GM23338 (cell line): ENCODE measurements around the gene TXNDC2. TPM values are rescaled to one million over a fixed set of nuclear protein-coding genes. Genes with fewer than 3 reads are reported as not detected.

Experiments
- ATAC-seq: fragments of 200-7000 bp; cut with Tn5 transposase; 3 replicates; pipeline ENCODE4 v1.9.1; 2020
- DNase-seq: peaks from one replicate; pipeline ENCODE4 v3.0.0-alpha.2; 2015; ENCODE audit warnings: low spot score
- H2AFZ ChIP-seq: fragments of 200-600 bp; sonication (generic); 2 replicates; pipeline ENCODE4 v1.8.0; 2016; ENCODE audit warnings: antibody characterized with exemption, mild to moderate bottlenecking, moderate library complexity
- H3F3A ChIP-seq: fragments of 200-600 bp; sonication (generic); replicated peaks from 2 replicates; pipeline ENCODE4 v1.8.0; 2017; ENCODE audit warnings: antibody characterized with exemption, mixed run types, low read depth
- H3K27ac ChIP-seq: fragments of 200-600 bp; sonication (generic); 2 replicates; pipeline ENCODE4 v1.6.1; 2016; ENCODE audit warnings: low read depth
- H3K27me3 ChIP-seq: fragments of 200-600 bp; sonication (generic); 2 replicates; pipeline ENCODE4 v1.8.0; 2016; ENCODE audit warnings: mild to moderate bottlenecking, mixed run types, moderate library complexity; ENCODE audit not compliant: insufficient read depth
- H3K36me3 ChIP-seq: fragments of 200-600 bp; sonication (generic); 2 replicates; pipeline ENCODE4 v1.8.0; 2016; ENCODE audit warnings: mild to moderate bottlenecking; ENCODE audit not compliant: insufficient read depth
- H3K4me1 ChIP-seq: fragments of 200-600 bp; sonication (generic); 2 replicates; pipeline ENCODE4 v1.8.0; 2016; ENCODE audit warnings: mild to moderate bottlenecking, moderate library complexity; ENCODE audit not compliant: insufficient read depth
- H3K4me2 ChIP-seq: fragments of 200-600 bp; sonication (generic); 2 replicates; pipeline ENCODE4 v1.7.1; 2017; ENCODE audit warnings: mixed run types
- H3K4me3 ChIP-seq: fragments of 200-600 bp; sonication (generic); 2 replicates; pipeline ENCODE4 v1.6.1; 2016; ENCODE audit warnings: mixed run types
- H3K79me2 ChIP-seq: fragments of 200-600 bp; sonication (generic); replicated peaks from 2 replicates; pipeline ENCODE4 v1.8.0; 2017; ENCODE audit warnings: mild to moderate bottlenecking; ENCODE audit not compliant: insufficient read depth
- H3K9me2 ChIP-seq: fragments of 200-600 bp; sonication (generic); 2 replicates; pipeline ENCODE4 v1.8.0; 2017; ENCODE audit not compliant: insufficient read depth
- H4K20me1 ChIP-seq: fragments of 200-600 bp; sonication (generic); replicated peaks from 2 replicates; pipeline ENCODE4 v1.8.0; 2017; ENCODE audit warnings: mild to moderate bottlenecking; ENCODE audit not compliant: insufficient read depth
- H3K27ac Mint-ChIP-seq: 2 replicates; pipeline ENCODE4 v1.8.0; 2020; ENCODE audit warnings: inconsistent platforms, mild to moderate bottlenecking, moderate library complexity, mixed read lengths
- H3K27me3 Mint-ChIP-seq: 3 replicates; pipeline ENCODE4 v1.8.0; 2022; ENCODE audit warnings: low read depth, mild to moderate bottlenecking, moderate library complexity, mixed read lengths, inconsistent platforms; ENCODE audit not compliant: insufficient read depth, poor library complexity
- H3K36me3 Mint-ChIP-seq: 3 replicates; pipeline ENCODE4 v1.8.0; 2021; ENCODE audit warnings: low read depth, mild to moderate bottlenecking, inconsistent platforms, moderate library complexity, mixed read lengths
- H3K4me1 Mint-ChIP-seq: 3 replicates; pipeline ENCODE4 v1.8.0; 2020; ENCODE audit warnings: mild to moderate bottlenecking, inconsistent platforms, mixed read lengths
- H3K4me3 Mint-ChIP-seq: 3 replicates; pipeline ENCODE4 v1.8.0; 2021; ENCODE audit warnings: moderate library complexity, mild to moderate bottlenecking, inconsistent platforms, mixed read lengths
- H3K9me3 Mint-ChIP-seq: 3 replicates; pipeline ENCODE4 v1.8.0; 2020; ENCODE audit warnings: moderate library complexity, mild to moderate bottlenecking, inconsistent platforms, mixed read lengths
- CREB1 ChIP-seq: fragments of 250-450 bp; sonication (Bioruptor Pico); IDR thresholded peaks from 2 replicates; pipeline ENCODE4 v1.5.0; 2020; ENCODE audit warnings: low read depth, mild to moderate bottlenecking, moderate library complexity
- EZH2 ChIP-seq: fragments of 200-600 bp; sonication (generic); IDR thresholded peaks from one replicate; pipeline ENCODE4 v1.8.0; 2017; ENCODE audit warnings: antibody characterized with exemption, mild to moderate bottlenecking, low read depth; ENCODE audit not compliant: unreplicated experiment
- EZH2phosphoT487 ChIP-seq: fragments of 200-600 bp; sonication (generic); IDR thresholded peaks from one replicate; pipeline ENCODE4 v1.8.1; 2018; ENCODE audit warnings: antibody characterized with exemption; ENCODE audit not compliant: unreplicated experiment
- JUNB ChIP-seq: IDR thresholded peaks from one replicate; pipeline ENCODE4 v1.6.1; 2016; ENCODE audit warnings: antibody characterized with exemption; ENCODE audit not compliant: unreplicated experiment
- NANOG ChIP-seq: IDR thresholded peaks from 2 replicates; pipeline ENCODE4 v1.6.1; 2016; ENCODE audit warnings: antibody characterized with exemption, borderline replicate concordance
- POLR2AphosphoS5 ChIP-seq: IDR thresholded peaks from 2 replicates; pipeline ENCODE4 v1.6.1; 2016; ENCODE audit warnings: antibody characterized with exemption, low read depth
- STAT1 ChIP-seq: IDR thresholded peaks from one replicate; pipeline ENCODE4 v1.6.1; 2016; ENCODE audit warnings: antibody characterized with exemption; ENCODE audit not compliant: unreplicated experiment
- ZNF114 ChIP-seq: fragments of 250-450 bp; sonication (Bioruptor Pico); IDR thresholded peaks from 2 replicates; pipeline ENCODE4 v1.5.0; 2020; ENCODE audit warnings: mild to moderate bottlenecking, moderate library complexity
- ZNF331 ChIP-seq: fragments of 250-450 bp; sonication (Bioruptor Pico); IDR thresholded peaks from 2 replicates; pipeline ENCODE4 v1.5.0; 2020; ENCODE audit warnings: low read depth, mild to moderate bottlenecking, moderate library complexity
- polyA plus RNA-seq: library from polyadenylated mRNA; unstranded; fragments of >200 nt; fragmentation: Nextera tagmentation; extraction: Ambion mirVana; gene quantifications from 2 replicates; pipeline ENCODE4 v1.2.1, GENCODE V29; 2016
- total RNA-seq: library from RNA; depleted of rRNA; stranded (reverse); fragments of >200 nt; shearing (Covaris generic); gene quantifications from 2 replicates; pipeline ENCODE4 v1.2.3, GENCODE V29; 2014
- TF ChIP-seq, protein P1 (sequence below): IDR thresholded peaks from one replicate; pipeline ENCODE4 v1.6.1; 2018; ENCODE audit warnings: antibody characterized with exemption; ENCODE audit not compliant: unreplicated experiment
- TF ChIP-seq, protein P2 (sequence below), 2 experiments: fragments of 200-600 bp in 1 of 2; sonication (generic) in 1 of 2; conservative IDR thresholded peaks; 2 replicates each; pipeline versions ENCODE4 v1.5.1 to v1.6.1; 2016 to 2017; ENCODE audit warnings: antibody characterized with exemption in 2 of 2, low read depth in 2 of 2, mild to moderate bottlenecking in 2 of 2, moderate library complexity in 1 of 2
- TF ChIP-seq, protein P3 (sequence below): IDR thresholded peaks from 2 replicates; pipeline ENCODE4 v1.6.1; 2016; ENCODE audit warnings: antibody characterized with exemption

TXNDC2 gene
- total and polyA plus RNA-seq, 2 experiments from 2014 or later, result 0.16 TPM; not detected in 1

DNA sequence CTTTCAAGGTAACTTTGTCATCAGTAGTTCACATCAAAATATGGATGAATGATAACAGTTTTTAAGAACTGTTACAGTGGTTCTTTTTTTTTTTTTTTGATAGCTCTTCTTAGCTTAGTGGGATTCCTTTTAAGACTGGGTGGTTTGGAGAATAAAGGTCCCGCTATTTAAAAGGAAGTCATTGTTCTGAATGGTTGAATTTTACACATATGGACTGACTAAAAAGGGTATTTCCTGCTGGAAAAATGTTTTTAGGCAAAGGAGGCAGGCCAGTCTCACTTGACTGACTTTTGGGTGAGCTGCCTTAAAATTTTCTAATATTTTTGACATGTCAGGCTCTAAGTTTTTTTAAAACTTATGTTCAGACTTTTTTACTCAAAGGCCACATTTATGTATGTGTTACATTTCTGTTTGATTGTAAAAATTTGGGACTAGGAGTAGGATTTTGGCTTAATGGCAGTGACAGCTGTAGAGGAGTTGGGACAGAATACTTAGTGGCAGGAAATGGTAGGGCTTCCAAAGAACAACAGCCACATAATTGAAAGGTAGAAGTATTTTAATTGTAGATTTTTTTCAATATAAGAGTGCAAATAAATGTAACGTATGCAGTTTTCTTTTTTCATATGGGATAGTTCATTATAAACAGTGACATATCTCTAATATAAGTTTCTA lies 41.8 kb downstream of the TXNDC2 start (continued):
- TF ChIP-seq, protein P1, sequence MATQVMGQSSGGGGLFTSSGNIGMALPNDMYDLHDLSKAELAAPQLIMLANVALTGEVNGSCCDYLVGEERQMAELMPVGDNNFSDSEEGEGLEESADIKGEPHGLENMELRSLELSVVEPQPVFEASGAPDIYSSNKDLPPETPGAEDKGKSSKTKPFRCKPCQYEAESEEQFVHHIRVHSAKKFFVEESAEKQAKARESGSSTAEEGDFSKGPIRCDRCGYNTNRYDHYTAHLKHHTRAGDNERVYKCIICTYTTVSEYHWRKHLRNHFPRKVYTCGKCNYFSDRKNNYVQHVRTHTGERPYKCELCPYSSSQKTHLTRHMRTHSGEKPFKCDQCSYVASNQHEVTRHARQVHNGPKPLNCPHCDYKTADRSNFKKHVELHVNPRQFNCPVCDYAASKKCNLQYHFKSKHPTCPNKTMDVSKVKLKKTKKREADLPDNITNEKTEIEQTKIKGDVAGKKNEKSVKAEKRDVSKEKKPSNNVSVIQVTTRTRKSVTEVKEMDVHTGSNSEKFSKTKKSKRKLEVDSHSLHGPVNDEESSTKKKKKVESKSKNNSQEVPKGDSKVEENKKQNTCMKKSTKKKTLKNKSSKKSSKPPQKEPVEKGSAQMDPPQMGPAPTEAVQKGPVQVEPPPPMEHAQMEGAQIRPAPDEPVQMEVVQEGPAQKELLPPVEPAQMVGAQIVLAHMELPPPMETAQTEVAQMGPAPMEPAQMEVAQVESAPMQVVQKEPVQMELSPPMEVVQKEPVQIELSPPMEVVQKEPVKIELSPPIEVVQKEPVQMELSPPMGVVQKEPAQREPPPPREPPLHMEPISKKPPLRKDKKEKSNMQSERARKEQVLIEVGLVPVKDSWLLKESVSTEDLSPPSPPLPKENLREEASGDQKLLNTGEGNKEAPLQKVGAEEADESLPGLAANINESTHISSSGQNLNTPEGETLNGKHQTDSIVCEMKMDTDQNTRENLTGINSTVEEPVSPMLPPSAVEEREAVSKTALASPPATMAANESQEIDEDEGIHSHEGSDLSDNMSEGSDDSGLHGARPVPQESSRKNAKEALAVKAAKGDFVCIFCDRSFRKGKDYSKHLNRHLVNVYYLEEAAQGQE, result no peak
- no peak for TF ChIP-seq JUNB
- no peak for TF ChIP-seq STAT1
- TF ChIP-seq, protein P2, sequence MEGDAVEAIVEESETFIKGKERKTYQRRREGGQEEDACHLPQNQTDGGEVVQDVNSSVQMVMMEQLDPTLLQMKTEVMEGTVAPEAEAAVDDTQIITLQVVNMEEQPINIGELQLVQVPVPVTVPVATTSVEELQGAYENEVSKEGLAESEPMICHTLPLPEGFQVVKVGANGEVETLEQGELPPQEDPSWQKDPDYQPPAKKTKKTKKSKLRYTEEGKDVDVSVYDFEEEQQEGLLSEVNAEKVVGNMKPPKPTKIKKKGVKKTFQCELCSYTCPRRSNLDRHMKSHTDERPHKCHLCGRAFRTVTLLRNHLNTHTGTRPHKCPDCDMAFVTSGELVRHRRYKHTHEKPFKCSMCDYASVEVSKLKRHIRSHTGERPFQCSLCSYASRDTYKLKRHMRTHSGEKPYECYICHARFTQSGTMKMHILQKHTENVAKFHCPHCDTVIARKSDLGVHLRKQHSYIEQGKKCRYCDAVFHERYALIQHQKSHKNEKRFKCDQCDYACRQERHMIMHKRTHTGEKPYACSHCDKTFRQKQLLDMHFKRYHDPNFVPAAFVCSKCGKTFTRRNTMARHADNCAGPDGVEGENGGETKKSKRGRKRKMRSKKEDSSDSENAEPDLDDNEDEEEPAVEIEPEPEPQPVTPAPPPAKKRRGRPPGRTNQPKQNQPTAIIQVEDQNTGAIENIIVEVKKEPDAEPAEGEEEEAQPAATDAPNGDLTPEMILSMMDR (conservative IDR thresholded peaks at IDR 0.05; ENCODE audit: low read depth in 2 of 2), result no peak
- no peak for TF ChIP-seq CREB1 (CRISPR knock-in tag)
- TF ChIP-seq, protein P3, sequence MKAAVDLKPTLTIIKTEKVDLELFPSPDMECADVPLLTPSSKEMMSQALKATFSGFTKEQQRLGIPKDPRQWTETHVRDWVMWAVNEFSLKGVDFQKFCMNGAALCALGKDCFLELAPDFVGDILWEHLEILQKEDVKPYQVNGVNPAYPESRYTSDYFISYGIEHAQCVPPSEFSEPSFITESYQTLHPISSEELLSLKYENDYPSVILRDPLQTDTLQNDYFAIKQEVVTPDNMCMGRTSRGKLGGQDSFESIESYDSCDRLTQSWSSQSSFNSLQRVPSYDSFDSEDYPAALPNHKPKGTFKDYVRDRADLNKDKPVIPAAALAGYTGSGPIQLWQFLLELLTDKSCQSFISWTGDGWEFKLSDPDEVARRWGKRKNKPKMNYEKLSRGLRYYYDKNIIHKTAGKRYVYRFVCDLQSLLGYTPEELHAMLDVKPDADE, result no peak
- TF ChIP-seq POLR2AphosphoS5, result no peak
- no peak for TF ChIP-seq NANOG

DNA sequence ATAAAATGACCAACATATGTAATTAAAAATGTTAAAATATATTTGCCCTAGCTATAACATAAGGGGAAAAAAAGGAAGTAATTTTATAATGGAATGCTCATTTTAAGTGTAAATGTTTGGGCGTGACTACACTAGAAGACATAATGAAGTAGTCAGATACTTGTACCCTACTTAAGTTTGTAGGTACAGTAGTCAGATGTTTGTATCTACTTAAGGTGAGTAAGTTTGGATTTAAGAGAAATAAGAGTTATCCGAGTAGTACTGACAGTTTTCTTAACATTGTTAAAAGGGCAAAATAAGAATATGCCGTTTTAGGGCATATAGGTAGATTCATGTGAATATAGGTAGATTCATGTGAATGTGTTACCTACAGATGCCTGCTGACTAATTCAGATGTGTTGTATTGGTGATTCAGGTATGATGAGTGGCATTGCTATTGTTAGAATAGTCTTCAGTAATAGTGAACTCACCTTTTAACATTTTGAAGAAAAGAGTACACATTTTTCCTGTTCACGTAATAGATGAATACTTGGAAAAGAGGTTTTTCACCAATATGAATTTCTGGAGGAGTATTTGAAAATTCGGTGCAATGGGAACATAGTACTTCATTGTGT lies 43.0 kb downstream of the TXNDC2 start:
- H3K4me3 ChIP-seq, result 0 out of 2 replicates have a peak overlapping the region, but pooled peaks have one; percentile 1
- no peaks in the 10 kb centered on the region for H3K9me2 ChIP-seq
- no peaks in the 10 kb centered on the region for H3K27me3 ChIP-seq
- no peaks in the 10 kb centered on the region for H3K36me3 ChIP-seq
- no peak overlapping the region for H2AFZ ChIP-seq
- peaks cover 48% of the 10 kb centered on the region for H3K4me1 Mint-ChIP-seq
- no peaks in the 10 kb centered on the region for H3K27me3 Mint-ChIP-seq
- H3K4me3 Mint-ChIP-seq, result 0 out of 3 replicates have a peak overlapping the region, but pooled peaks have one; percentile 28
- no peaks in the 10 kb centered on the region for H3F3A ChIP-seq
- H3K27ac Mint-ChIP-seq, result no peak overlapping the region
- H3K4me1 ChIP-seq, result peaks cover 47% of the 10 kb centered on the region
- H3K27ac ChIP-seq, result no peak overlapping the region
- no peak for ATAC-seq
- H3K9me3 Mint-ChIP-seq, result no peaks in the 10 kb centered on the region
- H3K36me3 Mint-ChIP-seq, result peaks cover 18% of the 10 kb centered on the region; the same call in 2 of the 3 replicates
- H3K79me2 ChIP-seq, result peaks cover 100% of the 10 kb centered on the region
- H3K4me2 ChIP-seq, result peak overlapping the region; percentile 24
- H4K20me1 ChIP-seq, result peaks cover 11% of the 10 kb centered on the region; the same call in 1 of the 2 replicates
- DNase-seq, result no peak
- TF ChIP-seq ZNF331 (CRISPR knock-in tag), result no peak
- TF ChIP-seq, protein P1, result no peak
- TF ChIP-seq JUNB, result no peak
- TF ChIP-seq EZH2phosphoT487, result no peak
- no peak for TF ChIP-seq POLR2AphosphoS5
- TF ChIP-seq EZH2, result no peak
- TF ChIP-seq, protein P2 (conservative IDR thresholded peaks at IDR 0.05; ENCODE audit: low read depth in 2 of 2), result no peak
- no peak for TF ChIP-seq ZNF114 (CRISPR knock-in tag)
- no peak for TF ChIP-seq STAT1
